GM18526 (cell line): ENCODE data around the gene MASP2.

Experiments
- POLR2A ChIP-seq: IDR thresholded peaks from 3 replicates; pipeline ENCODE4 v1.6.1; 2011; ENCODE audit not compliant: insufficient read length; ENCODE audit errors: extremely low read depth

MASP2 gene

GRCh38 chr1:11025618-11026017 lies 21.4 kb downstream of the MASP2 start:
- no peak for TF ChIP-seq POLR2A

GRCh38 chr1:11024874-11025203 lies 22.2 kb downstream of the MASP2 start:
- no peak for TF ChIP-seq POLR2A

- TF ChIP-seq POLR2A = no peak
These were observed 22.7 kb downstream of the MASP2 start for GRCh38 chr1:11024154-11024873.

- no peak for TF ChIP-seq POLR2A
These were observed 23.8 kb downstream of the MASP2 start for GRCh38 chr1:11023201-11023600.

- no peak for TF ChIP-seq POLR2A
These were observed 27.1 kb downstream of the MASP2 start for GRCh38 chr1:11019971-11020370.

GRCh38 chr1:11013160-11013531 lies 33.9 kb downstream of the MASP2 start:
- no peak for TF ChIP-seq POLR2A

GRCh38 chr1:11012260-11013159 lies 34.5 kb downstream of the MASP2 start, which contains the start of gene TARDBP:
Gene TARDBP (plus strand): TSS chr1:11012654. CDS start chr1:11013728, 1,074 bp downstream.
- peak; percentile 83 for TF ChIP-seq POLR2A

GRCh38 chr1:11000526-11000925 lies 46.5 kb downstream of the MASP2 start:
- TF ChIP-seq POLR2A = no peak

GRCh38 chr1:10996100-10996499 lies 50.9 kb downstream of the MASP2 start:
- TF ChIP-seq POLR2A = no peak

- TF ChIP-seq POLR2A = no peak
These were observed 54.2 kb downstream of the MASP2 start for GRCh38 chr1:10992864-10993263.

- no peak for TF ChIP-seq POLR2A
These were observed 56.2 kb downstream of the MASP2 start for GRCh38 chr1:10990828-10991227.

GRCh38 chr1:10989095-10989494 lies 57.9 kb downstream of the MASP2 start:
- no peak for TF ChIP-seq POLR2A

- no peak for TF ChIP-seq POLR2A
These were observed 59.1 kb downstream of the MASP2 start for GRCh38 chr1:10987840-10988417.

- TF ChIP-seq POLR2A = no peak
These were observed 60.5 kb downstream of the MASP2 start for GRCh38 chr1:10986525-10986890.

GRCh38 chr1:10980841-10981727 lies 66.0 kb downstream of the MASP2 start:
- TF ChIP-seq POLR2A = no peak
